Measurements from ENCODE around the gene MYPOP. TPM values are rescaled to one million over a fixed set of nuclear protein-coding genes. Genes with fewer than 3 reads are reported as not detected.

The MYPOP gene
- total and polyA plus RNA-seq, 4 donors = 0.70 to 3.0 (median 1.3) TPM

DNA sequence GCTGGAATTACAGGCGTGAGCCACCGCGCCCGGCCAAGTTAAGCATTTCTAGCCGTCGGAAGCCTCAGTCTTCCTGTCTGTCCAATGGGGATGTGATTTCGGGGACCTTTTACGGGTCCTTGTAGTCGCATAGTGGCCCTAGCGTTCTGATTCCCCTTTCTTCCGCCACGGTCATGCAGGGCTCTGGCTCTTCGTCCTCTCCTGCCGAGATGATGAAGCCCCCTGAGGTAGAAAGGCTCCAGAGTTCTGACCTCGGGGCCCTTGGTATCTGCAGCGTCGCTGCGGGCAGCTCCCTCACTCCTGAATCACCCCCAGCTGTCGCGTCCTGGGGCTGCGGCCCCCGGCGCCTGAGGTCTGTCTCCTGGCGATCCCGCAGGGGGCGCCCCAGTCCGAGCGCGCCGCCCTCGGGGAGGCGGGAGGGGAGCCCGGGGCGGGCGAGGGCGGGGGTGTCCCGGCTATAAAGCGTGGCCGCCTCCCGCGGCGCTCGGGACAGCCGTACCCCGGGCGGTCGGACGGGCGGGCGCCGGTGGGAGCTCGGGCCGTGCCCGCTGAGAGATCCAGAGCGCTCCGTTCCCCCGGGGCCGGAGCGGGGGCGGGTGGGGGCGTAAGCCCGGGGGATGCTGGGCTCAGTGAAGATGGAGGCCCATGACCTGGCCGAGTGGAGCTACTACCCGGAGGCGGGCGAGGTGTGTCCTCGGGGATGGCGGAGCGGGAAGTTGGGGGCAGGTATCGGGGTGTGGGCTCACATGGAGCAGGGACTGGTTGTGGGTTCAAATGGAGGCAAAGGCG is 38.4 kb downstream of the MYPOP start, which contains the start of gene FOXA3:
Gene FOXA3 (plus strand): TSS at position 487 of the 789 bp plus-strand sequence. CDS start 131 bp downstream, at position 618.
- Histone ChIP-seq H3K9me3 (ENCODE audit: control insufficient read depth in 4 of 4, low read length in 3 of 4) (no peaks in the 10 kb centered on the region), H3K36me3 (ENCODE audit: control insufficient read depth in 4 of 4, insufficient read depth in 3 of 4, low read depth in 1 of 4, low read length in 3 of 4) (no peaks in the 10 kb centered on the region), H3K27ac (ENCODE audit: low read depth in 1 of 2, low read length in 2 of 2) (peak within 1 kb of the TSS; percentile 96), H3K4me1 (ENCODE audit: control insufficient read depth in 4 of 4, insufficient read depth in 4 of 4, low read length in 3 of 4) (peaks cover 9 to 55% (median 37%) of the 10 kb centered on the region in 4 donors), H3K27me3 (ENCODE audit: control insufficient read depth in 4 of 4, insufficient read depth in 4 of 4, low read length in 3 of 4) (no peaks in the 10 kb centered on the region), H3K4me3 (ENCODE audit: low read depth in 1 of 3, low read length in 3 of 3) (peak within 1 kb of the TSS; percentile 83 to 92 (median 83)), H3K9ac (ENCODE audit: low read depth in 1 of 2, low read length in 2 of 2) (peak within 1 kb of the TSS; percentile 98 to 99)
- peak; percentile 71 for DNase-seq (ENCODE audit: low spot score)
- 2% methylated on average over 71 of the region's 71 CpGs for WGBS
- TF ChIP-seq, protein P1, sequence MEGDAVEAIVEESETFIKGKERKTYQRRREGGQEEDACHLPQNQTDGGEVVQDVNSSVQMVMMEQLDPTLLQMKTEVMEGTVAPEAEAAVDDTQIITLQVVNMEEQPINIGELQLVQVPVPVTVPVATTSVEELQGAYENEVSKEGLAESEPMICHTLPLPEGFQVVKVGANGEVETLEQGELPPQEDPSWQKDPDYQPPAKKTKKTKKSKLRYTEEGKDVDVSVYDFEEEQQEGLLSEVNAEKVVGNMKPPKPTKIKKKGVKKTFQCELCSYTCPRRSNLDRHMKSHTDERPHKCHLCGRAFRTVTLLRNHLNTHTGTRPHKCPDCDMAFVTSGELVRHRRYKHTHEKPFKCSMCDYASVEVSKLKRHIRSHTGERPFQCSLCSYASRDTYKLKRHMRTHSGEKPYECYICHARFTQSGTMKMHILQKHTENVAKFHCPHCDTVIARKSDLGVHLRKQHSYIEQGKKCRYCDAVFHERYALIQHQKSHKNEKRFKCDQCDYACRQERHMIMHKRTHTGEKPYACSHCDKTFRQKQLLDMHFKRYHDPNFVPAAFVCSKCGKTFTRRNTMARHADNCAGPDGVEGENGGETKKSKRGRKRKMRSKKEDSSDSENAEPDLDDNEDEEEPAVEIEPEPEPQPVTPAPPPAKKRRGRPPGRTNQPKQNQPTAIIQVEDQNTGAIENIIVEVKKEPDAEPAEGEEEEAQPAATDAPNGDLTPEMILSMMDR (IDR thresholded peaks at IDR 0.05; ENCODE audit: low read depth, low read length, missing input control) = peak; percentile 85
- TF ChIP-seq FOXA2 (IDR thresholded peaks at IDR 0.05) = no peak
- TF ChIP-seq, protein P2, sequence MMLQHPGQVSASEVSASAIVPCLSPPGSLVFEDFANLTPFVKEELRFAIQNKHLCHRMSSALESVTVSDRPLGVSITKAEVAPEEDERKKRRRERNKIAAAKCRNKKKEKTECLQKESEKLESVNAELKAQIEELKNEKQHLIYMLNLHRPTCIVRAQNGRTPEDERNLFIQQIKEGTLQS (IDR thresholded peaks at IDR 0.05) = no peak
- TF ChIP-seq, protein P3, sequence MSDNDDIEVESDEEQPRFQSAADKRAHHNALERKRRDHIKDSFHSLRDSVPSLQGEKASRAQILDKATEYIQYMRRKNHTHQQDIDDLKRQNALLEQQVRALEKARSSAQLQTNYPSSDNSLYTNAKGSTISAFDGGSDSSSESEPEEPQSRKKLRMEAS (IDR thresholded peaks at IDR 0.05) = no peak
- TF ChIP-seq EGR1 (IDR thresholded peaks at IDR 0.05; ENCODE audit: low read depth in 2 of 2) = no peak
- TF ChIP-seq HNF4G (IDR thresholded peaks at IDR 0.05) = no peak
- no peak for TF ChIP-seq TAF1 (conservative IDR thresholded peaks at IDR 0.05)
- TF ChIP-seq JUND (IDR thresholded peaks at IDR 0.05) = no peak
- TF ChIP-seq SP1 (IDR thresholded peaks at IDR 0.05) = no peak
- TF ChIP-seq HNF4A (conservative IDR thresholded peaks at IDR 0.05) = no peak
- TF ChIP-seq FOXA1 (IDR thresholded peaks at IDR 0.05) = no peak
- no peak for TF ChIP-seq NR2F2 (IDR thresholded peaks at IDR 0.05)
- no peak for TF ChIP-seq GABPA (IDR thresholded peaks at IDR 0.05 in 1 of 2, conservative IDR thresholded peaks at IDR 0.05 in 1 of 2)
- TF ChIP-seq RAD21 (IDR thresholded peaks at IDR 0.05) = peak; percentile 84
- TF ChIP-seq, protein P4, sequence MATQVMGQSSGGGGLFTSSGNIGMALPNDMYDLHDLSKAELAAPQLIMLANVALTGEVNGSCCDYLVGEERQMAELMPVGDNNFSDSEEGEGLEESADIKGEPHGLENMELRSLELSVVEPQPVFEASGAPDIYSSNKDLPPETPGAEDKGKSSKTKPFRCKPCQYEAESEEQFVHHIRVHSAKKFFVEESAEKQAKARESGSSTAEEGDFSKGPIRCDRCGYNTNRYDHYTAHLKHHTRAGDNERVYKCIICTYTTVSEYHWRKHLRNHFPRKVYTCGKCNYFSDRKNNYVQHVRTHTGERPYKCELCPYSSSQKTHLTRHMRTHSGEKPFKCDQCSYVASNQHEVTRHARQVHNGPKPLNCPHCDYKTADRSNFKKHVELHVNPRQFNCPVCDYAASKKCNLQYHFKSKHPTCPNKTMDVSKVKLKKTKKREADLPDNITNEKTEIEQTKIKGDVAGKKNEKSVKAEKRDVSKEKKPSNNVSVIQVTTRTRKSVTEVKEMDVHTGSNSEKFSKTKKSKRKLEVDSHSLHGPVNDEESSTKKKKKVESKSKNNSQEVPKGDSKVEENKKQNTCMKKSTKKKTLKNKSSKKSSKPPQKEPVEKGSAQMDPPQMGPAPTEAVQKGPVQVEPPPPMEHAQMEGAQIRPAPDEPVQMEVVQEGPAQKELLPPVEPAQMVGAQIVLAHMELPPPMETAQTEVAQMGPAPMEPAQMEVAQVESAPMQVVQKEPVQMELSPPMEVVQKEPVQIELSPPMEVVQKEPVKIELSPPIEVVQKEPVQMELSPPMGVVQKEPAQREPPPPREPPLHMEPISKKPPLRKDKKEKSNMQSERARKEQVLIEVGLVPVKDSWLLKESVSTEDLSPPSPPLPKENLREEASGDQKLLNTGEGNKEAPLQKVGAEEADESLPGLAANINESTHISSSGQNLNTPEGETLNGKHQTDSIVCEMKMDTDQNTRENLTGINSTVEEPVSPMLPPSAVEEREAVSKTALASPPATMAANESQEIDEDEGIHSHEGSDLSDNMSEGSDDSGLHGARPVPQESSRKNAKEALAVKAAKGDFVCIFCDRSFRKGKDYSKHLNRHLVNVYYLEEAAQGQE (IDR thresholded peaks at IDR 0.05) = no peak
- TF ChIP-seq YY1 (IDR thresholded peaks at IDR 0.05) = peak; percentile 26
- TF ChIP-seq RXRA (IDR thresholded peaks at IDR 0.05) = peak in 1 of 2 donors; percentile 19
- TF ChIP-seq, protein P5, sequence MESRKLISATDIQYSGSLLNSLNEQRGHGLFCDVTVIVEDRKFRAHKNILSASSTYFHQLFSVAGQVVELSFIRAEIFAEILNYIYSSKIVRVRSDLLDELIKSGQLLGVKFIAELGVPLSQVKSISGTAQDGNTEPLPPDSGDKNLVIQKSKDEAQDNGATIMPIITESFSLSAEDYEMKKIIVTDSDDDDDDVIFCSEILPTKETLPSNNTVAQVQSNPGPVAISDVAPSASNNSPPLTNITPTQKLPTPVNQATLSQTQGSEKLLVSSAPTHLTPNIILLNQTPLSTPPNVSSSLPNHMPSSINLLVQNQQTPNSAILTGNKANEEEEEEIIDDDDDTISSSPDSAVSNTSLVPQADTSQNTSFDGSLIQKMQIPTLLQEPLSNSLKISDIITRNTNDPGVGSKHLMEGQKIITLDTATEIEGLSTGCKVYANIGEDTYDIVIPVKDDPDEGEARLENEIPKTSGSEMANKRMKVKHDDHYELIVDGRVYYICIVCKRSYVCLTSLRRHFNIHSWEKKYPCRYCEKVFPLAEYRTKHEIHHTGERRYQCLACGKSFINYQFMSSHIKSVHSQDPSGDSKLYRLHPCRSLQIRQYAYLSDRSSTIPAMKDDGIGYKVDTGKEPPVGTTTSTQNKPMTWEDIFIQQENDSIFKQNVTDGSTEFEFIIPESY (IDR thresholded peaks at IDR 0.05) = no peak
